GM21737 (cell line): ENCODE measurements around the gene MED22.
"Not testable (repeated sequence)": the region's sequence is repeated elsewhere in the genome, so short reads cannot be mapped to it uniquely, and the experiment has no call there.

Source experiments
- ATAC-seq: cut with Tn5 transposase; IDR thresholded peaks from one replicate; pipeline ENCODE4 v1.9.1; 2021; ENCODE audit warnings: mild to moderate bottlenecking, moderate library complexity; ENCODE audit not compliant: unreplicated experiment

MED22 gene

DNA sequence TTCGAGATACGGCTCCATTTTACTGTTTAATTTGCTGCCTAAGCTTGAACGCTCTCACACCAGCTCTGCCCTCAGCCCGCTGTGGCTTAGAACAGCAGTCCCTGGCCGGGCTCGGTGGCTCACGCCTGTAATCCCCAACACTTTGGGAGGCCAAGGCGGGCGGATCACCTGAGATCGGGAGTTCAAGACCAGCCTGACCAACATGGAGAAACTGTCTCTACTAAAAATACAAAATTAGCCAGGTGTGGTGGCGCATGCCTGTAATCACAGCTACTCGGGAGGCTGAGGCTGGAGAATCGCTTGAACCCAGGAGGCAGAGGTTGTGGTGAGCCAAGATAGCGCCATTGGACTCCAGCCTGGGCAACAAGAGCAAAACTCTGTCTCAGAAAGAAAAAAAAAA, 29.3 kb upstream of the MED22 start:
- not testable (repeated sequence) for ATAC-seq

DNA sequence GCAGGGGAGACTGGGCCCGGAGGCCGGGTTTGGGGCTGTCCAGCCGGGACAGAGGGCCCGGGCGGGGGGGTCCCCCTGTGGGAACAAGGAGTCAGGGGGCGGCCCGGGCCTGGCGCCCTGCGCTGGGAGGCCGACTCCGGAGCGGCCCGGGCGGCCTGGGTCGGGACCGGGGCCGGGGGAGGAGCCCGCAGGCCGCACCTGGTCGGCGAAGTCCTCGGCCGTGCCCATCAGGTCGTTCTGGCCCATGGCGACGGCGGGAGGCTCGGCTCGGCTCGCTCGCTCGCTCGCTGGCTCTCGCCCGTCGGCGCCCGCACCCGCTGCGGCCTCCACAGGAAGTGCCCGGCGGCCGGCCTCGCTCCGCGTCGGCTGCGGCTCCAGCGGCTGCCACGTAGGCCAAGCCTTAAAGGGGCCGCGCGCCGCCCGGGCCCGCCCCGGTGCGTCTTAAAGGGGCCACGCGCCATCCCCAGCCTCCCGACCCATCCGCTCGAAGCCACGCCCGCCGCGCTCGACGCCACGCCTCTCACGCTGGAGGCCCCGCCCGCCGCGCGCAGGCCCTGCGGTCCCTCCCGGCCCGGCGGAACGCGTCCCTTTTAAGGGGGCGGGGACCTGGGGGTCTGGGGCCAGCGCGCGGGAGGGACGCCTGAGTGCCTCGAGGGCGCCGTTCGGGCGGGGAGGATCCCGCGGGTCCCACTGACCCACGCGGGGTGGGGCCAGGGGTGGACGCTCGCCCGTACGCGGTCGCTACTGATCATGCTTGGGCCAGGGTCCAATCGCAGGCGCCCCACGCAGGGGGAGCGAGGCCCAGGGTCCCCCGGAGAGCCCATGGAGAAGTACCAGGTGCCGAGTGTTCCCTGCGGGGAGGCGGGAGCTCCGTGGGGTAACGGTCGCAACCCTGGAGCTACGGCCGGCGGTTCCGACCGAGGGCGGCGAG, 28.1 kb upstream of the MED22 start, which contains the start of the genes STKLD1 and SURF4:
STKLD1 (plus strand) TSS at position 643 of the 931 bp plus-strand sequence; CDS start at position 751, 108 bp downstream.
SURF4 (minus strand) TSS at position 337 of the 931 bp plus-strand sequence; CDS start at position 246, 91 bp downstream.
- peak; percentile 88 for ATAC-seq

DNA sequence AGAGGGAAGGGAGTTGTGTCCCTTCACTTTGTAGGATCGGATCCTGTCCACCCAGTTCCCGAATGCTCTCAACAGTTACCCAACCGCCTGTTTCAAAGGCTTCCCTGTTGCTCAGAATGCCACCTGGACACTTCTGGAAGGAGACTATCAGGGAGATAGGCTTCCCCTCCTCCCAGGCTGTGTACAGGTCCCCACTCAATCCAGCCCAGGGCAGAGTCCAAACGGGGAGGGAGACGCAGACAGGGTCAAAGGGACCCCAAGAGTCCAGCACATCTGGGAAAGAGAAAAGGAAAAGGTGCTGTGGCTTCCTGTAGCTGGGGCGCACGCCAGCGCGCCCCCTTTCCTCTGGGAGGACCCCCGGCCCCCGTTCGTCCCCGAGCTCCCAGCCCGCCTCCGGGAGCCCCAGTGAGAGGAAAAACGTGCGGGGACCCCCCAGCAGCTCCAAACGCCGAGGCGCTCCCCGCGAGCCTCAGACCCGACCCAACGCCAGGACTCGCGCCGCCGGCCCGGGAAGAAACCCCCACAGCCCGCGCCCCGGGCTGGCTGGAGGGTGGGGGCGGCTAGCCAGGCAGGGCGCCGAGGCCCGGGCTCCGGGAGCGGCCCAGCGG, 27.3 kb upstream of the MED22 start:
- ATAC-seq = peak; percentile 3

DNA sequence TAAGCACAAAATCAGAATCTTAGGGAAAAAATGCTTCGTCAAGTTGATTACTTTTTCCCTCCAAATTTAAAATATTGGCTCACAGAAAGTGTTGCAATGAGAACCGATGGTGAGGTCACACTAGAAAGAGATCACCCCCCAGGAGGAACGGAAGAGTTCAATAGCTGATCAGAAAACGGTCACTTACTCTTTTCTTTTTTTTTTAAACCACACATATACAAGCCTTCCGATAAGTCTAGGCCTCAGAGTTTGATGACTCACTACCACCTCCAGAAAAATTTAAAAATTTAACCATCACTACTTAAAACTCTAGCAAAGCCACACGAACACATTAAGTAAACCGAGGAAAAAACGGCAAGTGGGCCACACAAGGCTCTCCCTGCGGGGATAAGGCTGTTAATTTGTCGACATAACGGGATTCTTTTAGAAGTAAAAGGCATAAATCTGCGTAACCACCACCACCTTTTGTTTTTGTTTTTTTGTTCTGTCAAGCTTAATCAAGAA, 26.7 kb upstream of the MED22 start:
- ATAC-seq = no peak

DNA sequence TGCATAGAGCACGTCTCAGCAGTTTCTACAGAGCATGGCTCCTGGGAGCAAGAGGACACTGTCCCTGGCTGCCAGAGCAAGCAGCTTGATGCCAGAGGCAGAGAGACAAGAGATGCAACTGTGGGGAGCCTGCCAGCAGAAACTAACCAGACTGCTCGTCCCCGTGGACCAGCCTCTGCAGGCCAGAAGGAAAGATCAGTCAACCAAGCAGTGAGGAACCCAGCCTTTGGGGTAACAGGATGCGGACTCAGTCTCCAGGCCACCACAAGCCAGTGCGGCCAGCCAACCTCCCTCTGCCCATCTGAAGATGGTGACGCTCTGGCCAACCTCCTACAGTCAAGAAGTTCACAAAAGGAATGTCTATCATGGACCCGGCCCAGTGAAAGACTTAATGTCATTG, 24.2 kb upstream of the MED22 start:
- ATAC-seq = no peak

GRCh38 chr9:133371261-133371711, 23.4 kb upstream of the MED22 start:
- ATAC-seq = no peak

DNA sequence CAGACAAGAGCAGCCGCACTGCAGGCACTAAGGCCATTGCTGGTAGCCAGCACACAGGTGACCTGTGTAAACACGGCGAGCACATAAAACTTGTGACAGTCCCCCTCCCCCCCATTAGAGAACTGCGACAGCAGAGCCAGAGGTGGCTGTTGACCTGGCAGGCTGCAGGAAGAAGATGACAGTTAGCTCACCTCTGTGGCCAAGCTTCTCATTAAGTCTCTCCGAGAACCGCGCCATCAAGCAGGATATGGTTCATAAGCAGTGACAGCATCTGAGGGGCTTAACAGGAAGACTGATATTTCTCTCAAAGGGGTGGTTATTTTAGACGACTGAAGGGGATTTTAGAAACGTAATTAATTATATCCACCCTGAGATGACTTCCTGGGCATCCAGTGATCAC, 22.8 kb upstream of the MED22 start:
- ATAC-seq = no peak

DNA sequence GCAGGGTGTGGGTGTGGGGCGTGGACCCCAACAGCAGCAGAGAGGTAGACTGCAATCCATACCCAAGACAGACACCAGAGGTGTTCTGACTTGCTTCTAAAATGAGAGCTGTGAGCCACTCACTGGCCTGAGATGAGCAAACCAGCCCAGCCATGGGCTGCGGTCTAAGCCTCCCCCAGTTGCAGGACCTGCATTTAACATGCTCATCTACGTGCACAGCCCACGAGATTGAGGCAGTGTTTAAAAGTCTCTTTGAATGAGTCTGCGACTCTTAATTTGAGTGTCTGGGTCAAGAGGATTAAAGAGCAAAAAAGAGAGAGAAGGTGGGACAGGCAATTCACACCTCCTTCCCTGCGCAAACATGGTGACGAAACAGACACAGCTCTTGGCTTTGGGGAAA, 22.0 kb upstream of the MED22 start:
- no peak for ATAC-seq

DNA sequence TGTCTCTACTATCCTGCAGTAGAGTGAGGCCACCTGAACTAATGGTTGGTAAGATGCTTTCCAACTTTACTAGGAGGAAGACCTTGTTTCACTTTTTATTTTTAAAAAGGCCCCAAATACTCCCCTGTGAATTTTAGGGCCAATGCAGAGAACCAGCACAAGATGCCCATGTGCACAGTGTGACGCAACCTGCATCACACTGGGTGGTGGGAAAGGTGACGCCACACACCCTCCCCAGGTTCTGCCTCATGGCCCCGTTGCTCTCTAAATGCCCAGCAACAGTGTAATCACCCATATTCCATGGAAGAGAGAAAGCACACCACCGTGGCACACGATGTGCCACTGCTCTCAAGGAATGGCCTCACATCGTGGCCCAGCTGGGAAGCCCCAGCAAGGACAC, 21.5 kb upstream of the MED22 start:
- ATAC-seq = no peak

DNA sequence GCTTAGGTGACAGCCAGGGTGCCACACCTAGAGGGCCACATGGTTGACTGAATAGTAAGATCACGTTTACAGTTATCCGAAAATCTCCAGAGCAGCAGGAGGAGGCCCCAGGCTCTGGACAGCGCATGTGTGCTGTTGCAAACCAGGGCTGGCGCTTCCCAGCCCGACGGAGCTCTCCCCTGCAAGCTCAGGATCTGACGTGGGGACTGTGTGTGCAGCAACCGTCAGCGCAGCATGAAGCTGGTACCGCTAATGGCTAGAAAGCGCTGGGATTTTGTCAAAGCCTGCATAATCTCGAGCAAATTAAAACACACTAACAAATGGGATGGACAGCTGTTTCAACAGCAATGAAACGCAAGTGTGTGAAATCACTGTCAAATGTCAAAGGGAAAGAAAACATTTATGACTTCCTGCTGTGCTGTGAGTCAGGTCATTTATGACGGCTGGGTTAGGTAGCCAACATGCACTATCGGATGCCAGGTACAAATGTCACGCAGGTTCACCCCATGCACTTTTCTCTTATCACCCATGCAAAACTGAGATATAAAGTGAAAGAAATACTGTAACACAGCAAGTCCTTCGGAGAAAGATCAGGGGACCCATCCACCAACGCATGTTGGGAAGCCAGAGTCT, 20.4 kb upstream of the MED22 start:
- no peak for ATAC-seq

DNA sequence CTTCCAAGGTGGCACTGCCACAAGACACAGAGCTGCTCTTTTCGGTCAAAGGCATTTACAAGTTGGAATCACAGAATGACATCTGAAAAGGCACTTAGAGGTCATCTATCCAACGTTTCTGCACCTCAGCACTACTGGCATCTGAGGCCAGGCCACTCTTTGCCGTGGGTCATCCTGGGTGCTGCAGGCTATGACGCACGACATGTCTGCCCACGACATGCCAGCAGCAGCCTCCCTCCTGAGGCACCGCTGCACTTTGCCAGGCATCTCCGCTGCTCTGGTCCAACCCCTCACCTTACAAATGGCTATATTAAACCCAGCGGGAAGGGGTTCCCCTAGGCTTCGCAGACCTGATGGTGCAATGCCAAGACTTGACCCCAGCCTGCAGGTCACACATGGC, 19.8 kb upstream of the MED22 start:
- ATAC-seq = no peak

DNA sequence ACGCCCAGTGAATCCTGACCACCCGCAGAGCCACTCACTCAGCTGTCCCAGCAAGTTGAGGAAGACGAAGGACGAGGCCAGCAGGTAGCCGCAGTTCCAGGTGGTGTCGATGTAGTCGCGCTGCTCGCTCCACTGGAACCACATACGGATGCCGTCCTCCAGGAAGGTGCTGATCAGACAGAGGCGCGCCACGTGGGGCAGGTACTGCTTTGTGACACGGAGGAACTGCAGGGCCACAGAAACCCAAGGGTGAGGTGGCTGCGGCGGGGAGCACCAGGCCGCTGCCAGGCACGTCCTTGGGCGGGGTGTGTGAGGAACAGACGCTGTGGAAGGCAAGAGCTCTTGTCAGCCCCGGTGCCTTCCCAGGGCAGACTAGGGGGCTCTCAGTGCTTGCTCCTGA, 19.3 kb upstream of the MED22 start:
- no peak for ATAC-seq

DNA sequence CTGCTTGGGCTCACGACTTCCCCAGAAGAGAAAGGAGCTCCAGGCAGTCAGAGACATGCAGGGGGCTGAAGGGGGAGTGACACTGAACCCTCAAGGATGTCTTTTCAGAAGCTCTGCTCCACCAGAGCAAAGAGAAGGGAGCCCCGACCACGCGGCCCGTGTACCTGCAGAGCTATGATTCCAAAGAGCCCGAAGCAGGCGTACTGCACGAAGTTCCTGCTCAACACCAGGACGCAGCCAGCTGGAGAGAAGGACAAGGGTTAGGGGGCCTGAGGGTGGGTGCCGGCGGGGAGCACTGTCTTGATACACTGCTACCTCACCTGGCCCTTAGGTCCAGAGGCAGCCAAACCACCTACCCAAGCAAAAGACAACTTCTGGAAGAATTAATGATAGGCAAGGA, 18.5 kb upstream of the MED22 start:
- no peak for ATAC-seq

GRCh38 chr9:133362359-133363044, 14.6 kb upstream of the MED22 start:
- no peak for ATAC-seq

DNA sequence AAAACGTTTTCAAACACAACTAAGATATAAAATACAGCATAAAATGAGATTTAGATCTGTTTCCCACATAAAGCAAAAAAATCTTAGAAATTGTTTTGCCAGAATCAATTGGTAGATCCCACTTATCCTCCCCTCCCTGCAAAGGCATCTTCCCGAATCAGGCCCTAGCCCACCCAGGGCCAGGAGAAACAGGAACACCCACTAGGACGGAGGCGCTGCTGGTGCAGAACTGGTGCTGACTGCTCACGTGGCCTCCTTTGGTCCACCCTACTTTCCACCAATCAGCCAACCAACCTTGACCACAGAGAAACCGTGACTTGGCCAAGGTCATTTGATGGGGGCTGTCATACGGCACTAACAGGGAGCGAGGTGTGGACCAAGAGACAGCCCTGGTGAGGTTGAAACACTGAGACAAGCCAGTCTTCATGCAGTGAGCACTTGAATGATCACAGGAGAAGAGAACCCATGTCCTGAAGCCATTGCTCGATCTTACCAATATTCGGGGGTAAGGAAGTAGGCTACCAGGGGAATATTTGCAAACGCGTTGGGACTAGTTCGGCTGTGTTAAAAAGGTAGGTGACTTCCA, 13.7 kb upstream of the MED22 start:
- ATAC-seq = no peak

GRCh38 chr9:133360400-133361393, 12.8 kb upstream of the MED22 start:
- no peak for ATAC-seq

GRCh38 chr9:133359399-133360175, 11.7 kb upstream of the MED22 start:
- ATAC-seq = no peak

DNA sequence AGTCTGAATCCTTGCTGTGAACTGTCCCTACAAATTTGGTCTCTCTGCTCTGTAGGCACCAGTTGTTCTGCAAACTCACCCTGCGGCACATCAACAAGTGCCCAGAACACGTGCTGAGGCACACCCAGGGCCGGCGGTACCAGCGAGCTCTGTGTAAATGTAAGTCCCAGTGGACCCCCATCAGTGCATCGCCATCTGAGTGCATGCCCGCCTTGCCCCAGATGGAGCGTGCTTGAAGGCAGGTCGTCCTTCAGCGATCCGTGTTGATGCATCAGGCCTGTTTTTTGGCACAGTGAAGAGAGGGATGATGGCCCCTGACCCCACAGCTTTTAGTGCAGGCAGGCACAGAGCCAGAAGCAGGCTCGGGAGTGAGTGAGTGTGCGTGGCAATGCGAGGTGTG, 9.7 kb upstream of the MED22 start:
- no peak for ATAC-seq
